Calu3 (cell line): ENCODE measurements around the gene PTPRN2. TPM values are rescaled to one million over a fixed set of nuclear protein-coding genes. Genes with fewer than 3 reads are reported as not detected.
"Not testable (repeated sequence)": the region's sequence is repeated elsewhere in the genome, so short reads cannot be mapped to it uniquely, and the experiment has no call there.

ENCODE experiments used
- BruUV-seq: library from RNA; stranded (reverse); fragments of 400-500 nt; replicated peaks from 2 replicates; lab custom pipeline; 2021; lab: Mats Ljungman, UMichigan
- CTCF ChIA-PET: fragments of 300-600 bp; sonication (Branson Sonifier 250); formaldehyde crosslinking; loops from one replicate; lab custom pipeline; 2022; ENCODE audit warnings: antibody characterized with exemption; lab: Charles Lee
- DNase-seq: peaks from one replicate; pipeline ENCODE4 v3.0.0; 2022
- H3K27ac Mint-ChIP-seq: one replicate; pipeline ENCODE4 v1.8.0; 2022; ENCODE audit warnings: mixed read lengths; ENCODE audit not compliant: unreplicated experiment
- H3K27me3 Mint-ChIP-seq: one replicate; pipeline ENCODE4 v1.8.0; 2022; ENCODE audit warnings: mixed read lengths; ENCODE audit not compliant: unreplicated experiment
- H3K36me3 Mint-ChIP-seq: one replicate; pipeline ENCODE4 v1.8.0; 2022; ENCODE audit warnings: mild to moderate bottlenecking, moderate library complexity, mixed read lengths; ENCODE audit not compliant: insufficient read depth, unreplicated experiment
- H3K4me1 Mint-ChIP-seq: one replicate; pipeline ENCODE4 v1.8.0; 2022; ENCODE audit warnings: mild to moderate bottlenecking, low read depth, mixed read lengths; ENCODE audit not compliant: unreplicated experiment
- H3K4me3 Mint-ChIP-seq: one replicate; pipeline ENCODE4 v1.8.0; 2022; ENCODE audit warnings: mild to moderate bottlenecking, low read depth, moderate library complexity, mixed read lengths; ENCODE audit not compliant: unreplicated experiment
- H3K9me3 Mint-ChIP-seq: one replicate; pipeline ENCODE4 v1.8.0; 2022; ENCODE audit warnings: low read depth, mixed read lengths; ENCODE audit not compliant: unreplicated experiment
- intact Hi-C: fragments of 100-400 bp; cut with micrococcal nuclease; formaldehyde crosslinking; loops from one replicate; pipeline ENCODE4 v1.10.0; 2022; ENCODE audit not compliant: unreplicated experiment
- total RNA-seq: library from RNA; stranded (reverse); gene quantifications from 2 replicates; pipeline ENCODE4 v1.2.3, GENCODE V29; 2022
- TF ChIP-seq, protein P1 (sequence below): fragments of 200-600 bp; IDR thresholded peaks from one replicate; pipeline ENCODE4 v1.8.0; 2022; ENCODE audit warnings: antibody characterized with exemption; ENCODE audit not compliant: unreplicated experiment

Gene PTPRN2
- total RNA-seq, 1 experiment from 2014 or later: 2.0 TPM

DNA sequence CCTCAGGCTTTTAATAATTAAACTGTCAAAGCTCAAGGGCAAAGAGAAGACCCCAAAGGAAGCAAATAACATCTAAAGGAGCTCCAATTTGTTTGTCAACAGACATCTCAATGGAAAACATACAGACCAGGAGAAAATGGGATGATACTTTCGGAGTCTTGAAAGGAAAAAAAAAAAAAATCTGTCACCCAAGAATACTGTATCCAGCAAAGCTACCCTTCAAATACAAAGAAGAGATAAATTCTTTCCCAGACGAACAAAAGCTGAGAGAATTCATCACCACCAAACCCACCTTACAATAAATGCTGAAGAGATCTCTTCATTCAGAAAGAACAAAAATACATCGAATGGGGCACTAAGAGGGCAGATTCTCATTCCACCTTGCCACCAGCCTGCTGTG is 232.8 kb downstream of the PTPRN2 start:
- CTCF ChIA-PET: no interaction called here
- peaks cover 9% of the 10 kb centered on the region for H3K9me3 Mint-ChIP-seq
- H3K27me3 Mint-ChIP-seq: no peaks in the 10 kb centered on the region
- H3K4me3 Mint-ChIP-seq: no peak overlapping the region
- intact Hi-C loops: no loop called here
- TF ChIP-seq, protein P1, sequence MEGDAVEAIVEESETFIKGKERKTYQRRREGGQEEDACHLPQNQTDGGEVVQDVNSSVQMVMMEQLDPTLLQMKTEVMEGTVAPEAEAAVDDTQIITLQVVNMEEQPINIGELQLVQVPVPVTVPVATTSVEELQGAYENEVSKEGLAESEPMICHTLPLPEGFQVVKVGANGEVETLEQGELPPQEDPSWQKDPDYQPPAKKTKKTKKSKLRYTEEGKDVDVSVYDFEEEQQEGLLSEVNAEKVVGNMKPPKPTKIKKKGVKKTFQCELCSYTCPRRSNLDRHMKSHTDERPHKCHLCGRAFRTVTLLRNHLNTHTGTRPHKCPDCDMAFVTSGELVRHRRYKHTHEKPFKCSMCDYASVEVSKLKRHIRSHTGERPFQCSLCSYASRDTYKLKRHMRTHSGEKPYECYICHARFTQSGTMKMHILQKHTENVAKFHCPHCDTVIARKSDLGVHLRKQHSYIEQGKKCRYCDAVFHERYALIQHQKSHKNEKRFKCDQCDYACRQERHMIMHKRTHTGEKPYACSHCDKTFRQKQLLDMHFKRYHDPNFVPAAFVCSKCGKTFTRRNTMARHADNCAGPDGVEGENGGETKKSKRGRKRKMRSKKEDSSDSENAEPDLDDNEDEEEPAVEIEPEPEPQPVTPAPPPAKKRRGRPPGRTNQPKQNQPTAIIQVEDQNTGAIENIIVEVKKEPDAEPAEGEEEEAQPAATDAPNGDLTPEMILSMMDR: no peak
- H3K36me3 Mint-ChIP-seq: no peaks in the 10 kb centered on the region
- BruUV-seq: no TSS peak
- no peak overlapping the region for H3K27ac Mint-ChIP-seq
- H3K4me1 Mint-ChIP-seq: no peaks in the 10 kb centered on the region
- no peak for DNase-seq

DNA sequence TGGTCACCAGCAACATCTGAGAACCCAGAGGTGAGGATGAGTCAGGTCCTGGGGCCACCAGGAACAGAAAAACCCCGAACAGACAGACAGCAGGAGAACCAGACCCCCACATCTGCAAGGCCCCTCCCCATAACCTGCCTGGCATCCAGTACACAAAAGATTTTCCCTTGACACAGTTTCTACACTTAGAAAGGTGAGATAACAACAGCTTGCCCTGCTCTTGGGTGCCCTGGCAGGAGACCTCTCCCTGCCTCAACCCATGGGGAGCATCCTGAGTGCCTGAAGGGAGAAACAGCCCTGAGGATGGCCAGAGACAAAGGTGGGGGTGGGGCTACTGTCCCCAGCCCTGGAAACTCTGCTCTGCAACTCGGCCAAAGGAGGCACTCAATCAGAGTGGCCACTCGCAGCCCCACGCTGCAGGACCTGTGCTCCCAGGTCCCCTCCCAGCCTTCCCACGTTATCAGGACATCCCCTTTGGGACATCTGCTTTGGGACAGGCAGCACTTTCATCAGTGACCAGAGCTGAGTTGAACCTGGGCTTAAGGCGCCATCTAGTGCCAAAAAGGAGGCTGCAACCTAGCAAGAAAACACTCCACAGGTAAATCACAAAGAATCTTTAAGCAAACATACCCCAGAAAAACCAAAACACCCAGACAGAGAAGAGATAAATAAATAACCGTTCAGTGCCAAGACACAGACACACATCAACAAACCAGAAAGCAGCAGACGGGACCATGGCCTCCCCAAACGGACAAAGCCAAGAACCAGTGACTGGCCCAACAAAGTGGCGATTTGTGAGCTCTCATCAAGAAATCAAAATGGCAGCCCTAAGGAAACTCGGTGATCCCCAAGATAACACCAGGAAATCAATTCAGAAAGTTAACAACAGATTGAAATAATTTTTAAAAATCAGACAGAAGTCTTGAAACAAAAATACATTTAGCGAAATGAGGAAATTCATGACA is 233.7 kb downstream of the PTPRN2 start:
- DNase-seq: no peak
- H3K36me3 Mint-ChIP-seq: no peaks in the 10 kb centered on the region
- H3K4me3 Mint-ChIP-seq: no peak overlapping the region
- H3K27me3 Mint-ChIP-seq: no peaks in the 10 kb centered on the region
- H3K9me3 Mint-ChIP-seq: peaks cover 9% of the 10 kb centered on the region
- no TSS peak for BruUV-seq
- CTCF ChIA-PET: no interaction called here
- TF ChIP-seq, protein P1: no peak
- H3K4me1 Mint-ChIP-seq: no peaks in the 10 kb centered on the region
- intact Hi-C loops: no loop called here
- no peak overlapping the region for H3K27ac Mint-ChIP-seq

DNA sequence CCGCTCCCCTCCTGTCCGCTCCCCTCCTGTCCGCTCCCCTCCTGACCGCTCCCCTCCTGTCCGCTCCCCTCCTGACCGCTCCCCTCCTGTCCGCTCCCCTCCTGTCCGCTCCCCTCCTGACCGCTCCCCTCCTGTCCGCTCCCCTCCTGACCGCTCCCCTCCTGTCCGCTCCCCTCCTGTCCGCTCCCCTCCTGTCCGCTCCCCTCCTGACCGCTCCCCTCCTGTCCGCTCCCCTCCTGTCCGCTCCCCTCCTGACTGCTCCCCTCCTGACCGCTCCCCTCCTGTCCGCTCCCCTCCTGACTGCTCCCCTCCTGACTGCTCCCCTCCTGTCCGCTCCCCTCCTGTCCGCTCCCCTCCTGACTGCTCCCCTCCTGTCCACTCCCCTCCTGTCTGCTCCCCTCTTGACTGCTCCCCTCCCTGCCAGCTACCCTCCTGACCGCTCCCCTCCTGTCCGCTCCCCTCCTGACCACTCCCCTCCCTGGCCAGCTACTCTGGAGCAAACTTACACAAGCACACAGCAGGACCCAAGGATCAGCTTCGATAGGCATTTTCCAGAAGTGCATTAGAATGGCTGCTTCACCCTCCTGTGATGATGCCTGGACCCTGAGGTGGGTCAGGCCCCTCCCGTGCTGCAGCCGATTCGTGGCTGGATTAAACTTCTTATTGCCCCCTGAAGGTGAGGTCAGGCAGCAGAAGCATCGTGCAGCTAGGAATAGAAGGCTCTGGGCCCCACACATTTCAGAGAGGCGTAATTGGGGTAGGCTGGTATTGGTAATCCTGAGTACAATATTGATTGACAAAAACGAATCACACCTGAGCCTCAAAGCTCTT is 235.5 kb downstream of the PTPRN2 start:
- not testable (repeated sequence) for H3K27ac Mint-ChIP-seq, H3K27me3 Mint-ChIP-seq
- H3K9me3 Mint-ChIP-seq: peaks cover 12% of the 10 kb centered on the region

DNA sequence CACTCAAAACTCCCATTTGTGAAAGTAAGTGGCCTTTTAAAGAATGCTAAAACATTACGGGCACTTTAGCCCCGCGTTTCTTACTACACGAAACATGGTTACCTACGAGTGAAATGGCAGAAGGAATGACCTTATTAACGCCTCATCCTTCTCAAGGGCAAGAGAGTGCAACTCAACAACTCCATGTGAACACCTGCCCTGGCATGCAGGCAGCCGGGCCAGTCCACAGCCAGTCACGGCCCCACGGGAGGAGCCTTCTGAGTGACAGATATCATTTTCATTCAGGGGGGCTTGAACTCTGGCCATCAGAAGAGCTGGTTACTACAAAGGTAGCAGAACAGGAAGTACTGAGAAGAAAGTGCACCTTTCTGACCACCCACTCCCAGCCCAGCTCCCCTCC is 236.1 kb downstream of the PTPRN2 start:
- Mint-ChIP-seq H3K4me3 (no peak overlapping the region), H3K4me1 (no peaks in the 10 kb centered on the region), H3K27ac (no peak overlapping the region), H3K36me3 (no peaks in the 10 kb centered on the region), H3K9me3 (peaks cover 12% of the 10 kb centered on the region), H3K27me3 (no peaks in the 10 kb centered on the region)
- CTCF ChIA-PET: no interaction called here
- no TSS peak for BruUV-seq
- TF ChIP-seq, protein P1: no peak
- intact Hi-C loops: no loop called here
- DNase-seq: no peak

More for the DNA sequence above, 235.5 kb downstream of the PTPRN2 start:
- H3K4me3 Mint-ChIP-seq, H3K4me1 Mint-ChIP-seq, DNase-seq, BruUV-seq, H3K36me3 Mint-ChIP-seq, CTCF ChIA-PET, intact Hi-C loops: not testable (repeated sequence)
